HuH-7 (cell line): ENCODE data around the gene SIMC1.

Source experiments
- DNase-seq: peaks from one replicate; pipeline ENCODE4 v3.0.0; 2011; ENCODE audit warnings: low spot score

SIMC1 gene

DNA sequence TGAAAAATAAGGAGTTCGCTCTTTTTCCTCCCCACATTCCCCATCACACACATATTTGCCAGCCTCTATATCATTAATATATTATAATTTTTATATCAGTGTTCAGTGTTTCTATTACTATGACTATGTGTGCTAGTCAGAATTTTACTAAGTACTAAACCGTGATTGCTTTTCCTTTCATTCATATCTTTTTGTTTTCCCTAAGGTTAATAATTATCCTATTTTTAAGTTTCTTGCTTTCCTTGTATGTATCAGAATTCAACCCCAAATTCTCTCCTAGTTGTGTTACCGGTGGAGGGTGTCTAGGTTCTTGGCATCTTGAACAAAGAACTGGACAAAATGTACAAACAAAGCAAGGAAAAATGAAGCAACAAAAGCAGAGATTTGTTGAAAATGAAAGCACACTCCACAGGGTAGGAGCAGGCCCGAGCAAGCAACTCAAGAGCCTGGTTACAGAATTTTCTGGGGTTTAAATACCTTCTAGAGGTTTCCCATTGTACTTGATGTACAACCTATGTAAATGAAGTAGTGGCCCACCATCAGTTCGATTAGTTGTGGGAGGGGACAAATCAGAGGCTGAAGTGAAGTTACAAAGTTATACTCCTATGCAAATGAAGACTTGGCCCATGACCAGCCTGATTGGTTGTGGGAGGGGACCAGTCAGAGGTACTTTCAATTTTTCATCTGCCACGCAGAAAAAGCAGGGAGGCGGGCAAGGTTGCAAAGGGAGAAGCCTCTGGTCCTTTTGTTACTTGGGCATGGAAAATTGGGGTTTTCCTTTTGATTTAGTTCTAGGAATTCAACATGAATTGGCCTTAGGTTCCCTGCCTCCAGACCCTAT lies 79.5 kb downstream of the SIMC1 start:
- no peak for DNase-seq

DNA sequence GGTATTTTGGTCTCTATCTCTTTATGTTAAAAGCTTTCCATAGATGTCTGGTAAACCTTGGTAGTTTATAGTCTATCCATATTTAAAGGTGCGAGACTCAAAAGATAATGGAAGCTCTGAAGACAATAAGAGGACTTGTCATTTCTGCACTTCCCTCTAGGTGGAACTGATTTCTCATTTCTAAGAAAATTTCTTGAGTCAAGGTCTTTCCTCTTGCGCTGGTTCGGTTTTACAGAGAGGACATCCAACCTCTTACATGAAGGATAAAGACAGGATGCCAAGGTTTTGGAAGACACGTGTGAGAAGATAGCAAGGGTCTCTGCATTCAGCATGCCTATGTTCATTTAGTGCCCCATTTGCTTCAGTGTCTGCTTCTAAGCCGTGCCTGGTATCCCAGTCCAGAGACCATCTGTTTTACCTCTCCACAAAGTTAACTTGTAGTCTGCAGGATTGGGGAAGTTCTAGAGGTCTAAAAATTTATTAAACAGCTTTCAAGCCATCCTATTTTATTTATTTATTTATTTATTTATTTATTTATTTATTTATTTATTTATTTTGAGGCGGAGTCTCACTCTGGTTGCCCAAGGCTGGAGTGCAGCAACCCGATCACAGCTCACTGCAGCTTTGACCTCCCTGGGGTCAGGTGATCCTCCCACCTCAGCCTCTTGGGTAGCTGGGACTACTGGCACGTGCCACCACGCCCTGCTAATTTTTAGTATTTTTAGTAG lies 81.8 kb downstream of the SIMC1 start:
- DNase-seq = no peak

DNA sequence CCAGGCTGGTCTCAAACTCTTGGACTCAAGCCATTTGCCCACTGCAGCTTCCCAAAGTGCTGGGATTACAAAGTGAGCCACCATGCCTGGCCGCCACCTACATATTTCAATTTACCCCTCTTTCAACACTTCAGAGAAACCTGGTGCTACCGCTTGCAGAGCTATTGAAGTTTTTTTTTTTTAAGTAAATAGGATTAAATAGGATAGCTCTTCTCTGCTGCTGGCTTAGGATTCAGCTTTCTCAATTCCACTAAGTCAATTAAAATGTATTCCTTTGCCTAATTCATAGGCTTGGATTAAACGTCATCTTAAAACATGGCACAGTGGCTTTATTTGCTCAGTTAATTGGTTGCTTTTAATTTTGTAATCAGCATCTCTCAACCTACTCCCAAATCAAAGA lies 82.4 kb downstream of the SIMC1 start:
- no peak for DNase-seq

DNA sequence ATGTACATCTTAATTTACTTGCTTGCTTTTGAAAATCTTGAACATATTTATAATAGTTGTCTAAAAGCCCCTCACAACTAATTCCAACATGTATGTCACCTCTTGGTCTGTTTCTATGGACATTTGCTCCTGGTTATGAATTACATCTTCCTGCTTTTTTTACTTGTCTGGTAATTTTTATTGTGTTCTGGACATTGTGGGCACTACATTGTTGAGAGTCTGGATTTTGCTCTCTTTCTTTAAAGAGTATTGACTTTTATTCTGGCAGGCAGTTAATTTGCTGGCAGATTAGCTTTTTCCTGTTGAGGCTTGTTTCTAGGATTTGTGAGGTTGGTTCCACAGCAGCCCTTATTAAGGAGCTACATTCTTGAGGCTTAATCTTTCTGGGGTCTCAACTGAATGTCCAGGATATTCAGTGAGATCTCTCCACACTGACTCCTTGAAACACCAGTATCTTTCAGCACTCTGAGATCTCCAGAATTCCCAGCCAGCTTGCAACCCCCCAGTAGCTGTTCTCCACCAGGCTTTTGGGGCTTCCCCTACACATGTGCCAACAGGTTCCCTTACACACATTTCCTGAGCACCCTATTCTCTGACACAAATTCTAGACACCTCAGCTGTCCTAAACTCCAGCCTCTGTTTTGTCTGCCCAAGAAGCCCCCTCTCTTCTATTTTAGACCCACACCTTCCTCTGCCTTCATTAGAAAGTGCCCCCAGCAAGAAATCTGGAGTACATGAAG lies 96.0 kb downstream of the SIMC1 start:
- DNase-seq = no peak

DNA sequence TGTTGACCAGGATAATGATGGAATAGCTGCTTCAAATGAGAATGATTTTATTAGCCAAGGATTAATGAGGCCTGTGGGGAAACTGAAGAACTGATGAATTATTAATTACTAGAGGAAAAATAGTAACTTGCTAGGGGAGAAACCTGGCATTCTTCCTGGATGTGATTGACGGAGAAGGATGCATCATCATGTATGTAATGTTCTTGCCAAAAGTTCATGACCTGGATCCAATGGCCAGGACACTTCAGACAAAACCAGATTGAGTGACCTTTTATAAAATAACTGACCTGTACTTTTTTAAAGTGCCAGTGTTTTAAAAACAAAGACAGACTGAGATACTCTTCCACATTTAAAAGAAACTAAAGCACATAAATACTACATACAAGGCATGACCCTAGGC lies 99.7 kb downstream of the SIMC1 start:
- no peak for DNase-seq

DNA sequence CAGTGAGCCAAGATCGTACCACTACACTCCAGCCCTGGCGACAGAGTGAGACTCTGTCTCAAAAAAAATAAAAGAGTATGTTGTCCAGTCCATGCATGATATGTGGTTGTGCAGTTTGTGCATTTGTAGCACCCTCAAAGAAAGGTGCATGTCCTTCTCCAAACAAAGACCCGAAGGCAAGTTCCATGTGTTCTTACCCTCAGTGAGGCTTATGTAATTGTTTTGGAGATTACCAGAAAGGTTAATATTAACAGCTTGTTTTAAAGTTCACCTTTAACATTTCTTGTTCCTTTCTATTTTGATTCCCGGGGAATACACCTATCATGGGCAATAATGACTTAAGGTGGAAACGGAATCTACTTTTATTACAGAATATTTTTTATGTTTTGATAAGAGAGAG lies 101.1 kb downstream of the SIMC1 start:
- no peak for DNase-seq

DNA sequence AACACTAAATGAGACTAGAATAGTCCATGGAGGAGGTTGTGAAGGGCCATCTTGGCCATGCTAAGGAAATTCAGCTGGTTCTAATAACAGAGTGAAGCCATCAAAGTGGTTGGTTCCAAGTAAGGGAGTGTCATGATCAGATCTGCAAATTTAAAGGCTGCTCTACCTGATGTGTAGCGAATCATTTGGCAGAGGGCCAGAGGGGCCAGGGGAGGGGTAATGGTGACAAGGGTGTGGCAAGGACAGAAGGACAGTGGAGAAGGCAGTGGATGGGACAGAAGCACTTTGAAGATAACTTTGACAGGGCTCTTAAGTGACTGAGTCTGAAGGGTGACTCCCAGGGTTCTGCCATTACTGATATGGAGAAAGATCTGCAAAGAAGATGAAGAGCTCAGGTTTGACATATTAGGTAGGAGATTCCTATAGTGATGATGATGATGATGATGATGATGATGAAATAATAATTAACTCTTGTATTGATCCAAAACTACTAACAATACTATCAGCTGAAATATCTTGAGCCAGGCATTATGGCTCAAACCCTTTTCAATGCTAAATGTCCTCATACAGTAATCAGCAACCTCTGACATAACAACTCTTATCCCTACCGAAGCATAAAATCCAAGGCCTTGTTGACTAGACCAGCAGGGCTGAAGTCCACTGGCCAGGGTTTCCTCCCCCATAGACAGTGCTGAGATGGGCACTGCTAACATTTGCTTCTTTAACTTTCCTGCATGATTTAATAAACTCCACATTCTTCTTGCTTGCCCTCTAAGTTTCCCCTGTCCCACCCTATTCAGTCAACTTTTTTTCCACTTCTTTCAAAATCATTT lies 103.3 kb downstream of the SIMC1 start:
- DNase-seq = no peak

DNA sequence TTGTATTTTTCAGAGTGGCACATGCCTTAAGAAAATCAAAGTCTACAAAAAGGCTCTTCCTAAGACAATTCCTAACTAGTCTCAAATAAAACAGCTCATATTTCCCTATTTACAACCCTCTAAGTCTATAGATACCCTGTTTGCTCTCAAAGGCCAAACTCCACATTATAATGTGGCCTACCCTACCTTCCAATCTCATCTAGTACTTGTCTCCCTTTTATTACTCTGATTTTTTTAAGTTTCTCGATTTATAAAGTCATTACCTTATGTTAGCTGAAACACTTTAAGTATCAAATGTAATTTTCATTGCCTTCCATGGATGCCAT lies 103.9 kb downstream of the SIMC1 start:
- no peak for DNase-seq

DNA sequence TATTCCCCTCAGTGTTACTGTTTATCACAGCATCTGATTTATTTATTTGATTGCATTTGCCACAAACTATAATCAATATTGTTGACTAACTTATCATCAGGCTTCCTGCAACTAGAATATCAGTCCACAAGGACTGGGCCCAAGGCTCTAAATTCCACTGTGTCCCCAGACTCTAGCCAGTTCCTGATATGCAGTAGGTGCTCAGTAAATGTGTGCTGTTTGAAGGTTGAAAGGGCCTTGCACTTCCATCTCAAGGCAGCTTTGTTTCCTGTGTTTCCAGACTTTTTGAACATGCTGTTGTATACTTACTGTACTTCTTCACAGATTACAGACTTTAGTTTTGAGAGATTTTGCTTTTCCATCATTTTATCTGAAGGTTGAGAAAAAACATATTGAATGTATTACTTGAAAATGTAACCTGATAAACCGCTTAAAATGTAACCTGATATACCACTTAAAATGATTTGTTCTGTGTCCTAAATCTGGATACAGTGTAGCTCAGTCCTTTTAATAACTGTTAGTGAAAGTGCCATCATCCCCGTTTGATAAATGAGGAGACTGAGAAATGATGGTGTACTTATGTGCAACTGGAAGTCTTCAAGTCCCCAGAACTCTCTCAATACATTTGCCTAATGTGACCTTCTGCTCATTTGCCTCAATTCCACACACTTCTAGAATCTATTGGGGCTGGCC lies 104.7 kb downstream of the SIMC1 start:
- DNase-seq = no peak

DNA sequence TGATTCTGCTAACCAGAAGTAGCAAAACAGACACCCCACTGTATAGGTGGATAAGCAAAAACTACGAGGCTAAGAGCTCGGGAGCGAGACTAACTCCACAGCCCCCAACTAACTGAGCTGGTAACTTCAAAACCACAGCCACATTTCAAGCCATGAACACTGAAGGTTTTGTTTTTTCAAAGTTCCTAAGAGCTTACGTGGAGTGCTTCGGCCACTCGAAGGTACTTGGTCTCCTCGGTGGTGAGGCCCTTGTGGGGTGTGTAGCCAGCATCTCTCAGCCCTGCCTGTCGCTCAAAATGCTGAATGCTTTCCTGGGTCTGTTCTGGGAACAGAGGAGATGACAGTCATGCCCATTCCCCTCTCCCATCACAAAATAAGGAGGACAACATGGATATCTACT lies 112.2 kb downstream of the SIMC1 start:
- DNase-seq = no peak

DNA sequence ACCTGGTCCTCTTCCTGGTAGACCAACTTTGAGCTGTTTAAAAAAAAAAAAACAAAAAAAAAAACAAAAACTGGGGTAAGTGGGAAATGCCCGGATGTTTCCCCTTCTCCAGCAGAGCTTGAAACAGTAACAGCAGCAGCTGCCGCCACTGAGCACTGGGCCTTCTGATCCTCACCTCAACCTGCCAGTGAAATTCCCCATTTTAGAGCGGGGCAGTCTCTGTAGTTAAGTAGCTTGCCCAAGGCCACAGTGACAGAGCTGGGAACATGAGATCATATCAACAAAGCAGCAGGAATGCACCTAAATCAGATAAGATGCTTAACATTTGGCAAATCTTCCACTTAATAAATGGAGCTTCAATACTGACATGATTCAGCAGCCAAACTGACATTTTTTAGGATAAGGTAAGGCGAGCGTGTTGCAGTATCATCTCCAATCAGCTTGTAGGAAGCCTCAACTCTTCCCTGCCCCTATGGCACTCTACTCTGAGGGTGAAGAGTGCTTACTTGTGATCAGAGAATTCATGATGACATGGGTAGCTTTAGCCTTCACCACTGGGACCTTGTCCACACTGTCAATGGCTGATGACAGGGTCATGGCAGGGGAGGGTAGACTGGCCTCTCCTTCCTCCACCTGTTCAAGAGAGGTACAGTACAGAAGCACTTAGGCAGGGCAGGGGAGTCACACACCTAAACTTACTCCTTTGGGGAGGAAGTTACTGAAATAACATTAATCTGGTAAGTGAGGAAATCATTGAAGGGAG lies 114.1 kb downstream of the SIMC1 start:
- no peak for DNase-seq

DNA sequence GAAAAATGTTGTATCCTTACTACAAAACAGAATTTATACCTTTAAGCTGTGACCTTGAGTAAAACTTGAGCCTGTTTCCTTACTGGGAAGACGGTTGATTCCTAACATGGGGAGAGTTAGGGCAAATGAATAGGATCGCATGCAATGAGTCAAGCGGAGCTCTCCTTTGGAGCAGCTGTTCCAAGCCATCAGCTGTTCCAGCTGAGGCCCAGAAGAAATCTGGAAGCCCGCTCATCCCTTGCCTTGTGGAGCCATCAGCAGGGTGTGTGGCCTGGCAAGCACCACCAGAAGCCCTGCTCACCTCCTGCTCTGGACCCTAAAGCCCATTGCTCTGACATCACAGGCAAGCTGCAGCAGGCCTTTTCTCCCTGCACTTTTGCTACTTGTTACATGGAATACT lies 115.3 kb downstream of the SIMC1 start:
- DNase-seq = no peak

DNA sequence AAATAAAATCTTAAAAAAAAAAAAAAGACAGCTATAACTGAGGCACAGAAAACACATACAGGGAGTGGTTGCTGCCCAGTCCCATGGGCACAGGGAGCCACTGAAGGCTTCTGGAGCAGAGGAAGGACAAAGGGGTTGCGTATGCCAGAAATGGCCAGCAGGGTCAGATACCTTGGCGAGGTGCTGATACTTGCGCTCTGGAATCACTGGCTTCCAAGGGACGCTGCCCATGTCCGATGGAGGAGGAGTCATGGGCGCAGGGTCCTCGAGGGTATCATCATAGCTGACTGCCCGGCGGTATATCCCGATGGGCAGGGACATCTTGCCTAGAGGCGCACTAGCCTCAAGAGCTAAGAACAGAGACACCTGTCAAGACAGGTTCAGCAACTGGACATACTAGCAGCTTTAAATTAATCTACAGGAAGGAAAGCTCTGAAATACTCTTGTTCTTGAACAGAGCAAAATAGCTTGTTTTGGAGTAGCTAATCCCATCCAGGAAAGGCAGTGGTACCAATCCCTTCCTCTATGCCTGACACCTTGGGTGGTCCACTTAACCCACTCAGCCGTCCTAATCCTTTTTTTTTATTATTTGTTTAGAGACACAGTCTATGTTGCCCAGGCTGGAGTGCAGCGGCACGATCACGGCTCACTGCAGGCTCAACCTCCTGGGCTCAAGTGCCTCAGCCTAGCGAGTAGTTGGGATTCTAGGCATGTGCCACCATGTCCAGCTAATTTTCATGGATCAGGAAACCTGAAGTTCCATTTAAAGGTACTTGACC lies 117.4 kb downstream of the SIMC1 start:
- no peak for DNase-seq

DNA sequence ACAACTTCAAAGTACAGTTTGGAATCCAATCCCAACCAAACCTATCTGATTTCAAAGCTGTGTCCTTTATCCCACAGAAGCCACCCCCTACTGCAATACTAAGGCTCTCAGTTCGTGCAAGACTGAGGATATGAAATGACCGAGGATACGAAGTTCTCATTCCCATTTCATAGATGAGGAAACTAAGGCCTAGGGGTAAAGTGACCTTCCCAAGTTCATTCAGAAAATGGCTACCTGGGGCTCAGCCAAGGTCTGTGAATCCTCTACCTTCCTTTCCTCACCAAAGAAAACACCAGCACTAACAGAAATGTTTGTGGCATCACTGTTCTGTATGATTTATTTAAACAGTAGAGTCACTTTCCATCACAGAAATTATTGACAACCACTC lies 117.9 kb downstream of the SIMC1 start:
- DNase-seq = no peak

DNA sequence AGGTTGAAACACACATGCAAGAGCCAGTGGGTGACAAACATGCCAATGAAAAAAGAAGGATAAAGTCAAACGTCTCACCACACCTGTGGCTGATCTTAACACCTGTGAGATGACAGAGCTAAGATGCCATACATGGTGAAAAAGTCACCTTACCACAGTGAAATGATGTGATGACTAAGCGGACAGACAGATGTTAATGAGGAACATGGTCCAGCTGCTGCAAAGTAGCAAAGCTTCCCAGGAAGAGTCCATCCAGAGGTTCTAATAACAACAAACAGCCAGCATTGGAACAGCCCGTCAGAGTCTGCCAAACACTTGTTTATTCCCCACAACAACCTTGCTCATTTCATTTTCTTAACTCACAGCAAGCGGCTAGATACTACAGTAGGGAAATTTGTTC lies 121.4 kb downstream of the SIMC1 start:
- no peak for DNase-seq

DNA sequence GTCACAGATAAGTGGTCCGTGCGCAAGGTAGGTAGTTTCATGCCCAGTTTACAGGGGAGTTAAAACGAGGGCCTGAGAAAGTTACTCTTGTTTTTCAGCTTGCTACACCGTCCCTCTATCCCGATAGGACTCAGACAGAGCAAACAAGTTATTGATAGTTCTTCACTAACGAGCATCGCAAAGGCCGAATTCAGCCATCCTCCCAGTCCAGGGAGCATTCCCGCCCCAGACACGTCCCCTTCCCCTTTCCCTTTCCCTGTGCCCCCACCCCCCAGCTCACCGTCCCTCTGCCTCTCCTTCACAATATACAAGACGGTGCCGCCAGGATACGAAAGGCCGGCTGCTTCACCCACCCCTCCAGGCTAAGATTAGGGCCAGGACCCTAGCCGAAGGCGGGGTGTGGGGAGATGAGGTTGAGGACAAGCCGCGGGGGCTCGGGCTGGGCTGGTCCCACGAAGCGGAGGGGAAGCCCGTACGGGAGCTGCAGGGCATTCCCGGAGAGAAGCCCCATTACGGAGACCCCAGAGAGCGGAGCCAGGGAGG lies 122.7 kb downstream of the SIMC1 start:
- DNase-seq = no peak

DNA sequence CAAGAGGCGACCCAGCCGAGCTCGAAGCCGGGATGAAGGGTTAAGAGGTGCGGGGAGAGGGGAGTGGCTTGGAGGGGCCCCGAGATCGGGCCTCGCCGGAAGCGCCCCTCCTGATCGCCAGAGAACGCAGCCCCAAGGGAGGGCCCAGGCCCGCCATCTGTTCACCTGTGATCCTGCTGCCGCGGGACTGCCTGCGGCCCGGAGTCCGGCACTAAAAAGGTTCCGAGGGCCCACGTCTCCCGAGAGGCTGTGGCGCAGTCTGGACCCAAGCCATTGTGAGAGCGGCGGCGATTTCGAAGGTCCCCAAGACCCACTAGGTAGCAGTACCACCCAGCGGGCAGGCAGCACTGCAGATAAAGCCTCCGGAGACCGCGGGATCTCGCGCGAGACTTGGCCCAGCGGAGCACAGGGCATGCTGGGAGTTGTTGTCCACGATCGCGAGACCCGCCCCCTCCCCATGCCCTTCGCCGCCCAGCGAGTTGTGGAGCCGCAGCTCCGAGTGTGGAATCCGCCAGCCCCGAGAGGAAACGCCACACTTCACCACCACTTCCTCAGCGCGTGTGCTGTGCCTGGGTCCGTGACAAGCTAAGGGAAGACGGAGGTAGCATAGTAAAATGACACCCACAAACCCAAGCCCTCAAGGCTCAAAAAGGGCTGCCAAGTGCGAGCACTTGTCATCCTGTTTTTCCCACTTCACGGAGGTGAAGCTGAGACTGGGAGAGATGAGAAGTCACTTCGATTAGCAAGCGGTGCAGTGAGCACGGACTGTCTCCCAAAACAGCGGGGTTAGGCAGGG lies 123.4 kb downstream of the SIMC1 start, which contains the start of gene KIAA1191:
Gene KIAA1191 (minus strand): TSS at position 328 of the 796 bp plus-strand sequence. CDS start 2,256 bp downstream, outside the sequence.
- DNase-seq = peak; percentile 94

DNA sequence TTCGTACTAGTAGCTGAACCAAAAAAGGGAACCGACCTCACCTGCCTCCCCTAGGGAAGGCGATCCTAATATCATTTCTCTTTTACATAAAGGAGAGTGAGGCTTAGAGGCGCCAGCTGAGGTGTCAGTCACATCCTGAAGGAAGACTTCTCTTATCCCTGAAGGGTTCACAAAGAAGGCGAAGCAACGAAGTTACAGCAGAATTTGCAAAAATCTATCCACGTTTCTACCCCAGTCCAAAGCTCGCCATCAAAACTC lies 123.9 kb downstream of the SIMC1 start:
- DNase-seq = no peak

DNA sequence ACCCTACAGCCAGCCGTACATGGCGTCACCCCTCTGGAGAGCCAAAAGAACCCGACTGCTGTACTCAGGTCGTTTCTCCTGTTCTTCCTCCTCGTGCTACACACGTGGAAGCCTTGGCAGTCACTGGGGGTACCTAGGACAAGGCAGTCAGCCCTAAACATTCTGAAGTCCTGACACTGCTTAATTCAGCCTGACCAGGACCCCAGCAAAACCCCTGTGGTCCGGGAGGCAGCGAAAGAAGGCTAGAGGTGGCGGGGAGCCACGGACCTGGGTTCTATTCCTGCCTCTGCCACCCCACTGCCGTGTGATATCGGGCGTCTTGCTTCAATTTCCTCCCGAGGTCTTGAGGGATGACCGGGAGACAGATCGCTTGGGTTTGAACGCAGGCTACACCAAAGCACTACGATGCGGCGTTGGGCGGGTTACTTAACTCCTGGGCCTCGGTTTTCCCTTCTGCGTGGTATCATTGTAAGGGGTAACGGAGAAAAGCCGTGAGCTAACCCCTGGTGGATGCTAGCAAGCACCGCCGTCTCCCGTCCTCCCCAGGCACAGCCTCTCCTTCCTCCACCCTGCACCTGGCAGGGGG lies 126.6 kb downstream of the SIMC1 start:
- DNase-seq = no peak
